Erythroblast (primary cell): ENCODE data around the gene SH3D21.

Experiments used
- GATA1 ChIP-seq: IDR thresholded peaks from 2 replicates; pipeline ENCODE4 v1.6.1; 2011; ENCODE audit warnings: low read depth, mild to moderate bottlenecking, control low read depth, low read length, moderate library complexity
- POLR2A ChIP-seq: IDR thresholded peaks from 2 replicates; pipeline ENCODE4 v1.6.1; 2011; ENCODE audit warnings: mild to moderate bottlenecking, low read length

DNA sequence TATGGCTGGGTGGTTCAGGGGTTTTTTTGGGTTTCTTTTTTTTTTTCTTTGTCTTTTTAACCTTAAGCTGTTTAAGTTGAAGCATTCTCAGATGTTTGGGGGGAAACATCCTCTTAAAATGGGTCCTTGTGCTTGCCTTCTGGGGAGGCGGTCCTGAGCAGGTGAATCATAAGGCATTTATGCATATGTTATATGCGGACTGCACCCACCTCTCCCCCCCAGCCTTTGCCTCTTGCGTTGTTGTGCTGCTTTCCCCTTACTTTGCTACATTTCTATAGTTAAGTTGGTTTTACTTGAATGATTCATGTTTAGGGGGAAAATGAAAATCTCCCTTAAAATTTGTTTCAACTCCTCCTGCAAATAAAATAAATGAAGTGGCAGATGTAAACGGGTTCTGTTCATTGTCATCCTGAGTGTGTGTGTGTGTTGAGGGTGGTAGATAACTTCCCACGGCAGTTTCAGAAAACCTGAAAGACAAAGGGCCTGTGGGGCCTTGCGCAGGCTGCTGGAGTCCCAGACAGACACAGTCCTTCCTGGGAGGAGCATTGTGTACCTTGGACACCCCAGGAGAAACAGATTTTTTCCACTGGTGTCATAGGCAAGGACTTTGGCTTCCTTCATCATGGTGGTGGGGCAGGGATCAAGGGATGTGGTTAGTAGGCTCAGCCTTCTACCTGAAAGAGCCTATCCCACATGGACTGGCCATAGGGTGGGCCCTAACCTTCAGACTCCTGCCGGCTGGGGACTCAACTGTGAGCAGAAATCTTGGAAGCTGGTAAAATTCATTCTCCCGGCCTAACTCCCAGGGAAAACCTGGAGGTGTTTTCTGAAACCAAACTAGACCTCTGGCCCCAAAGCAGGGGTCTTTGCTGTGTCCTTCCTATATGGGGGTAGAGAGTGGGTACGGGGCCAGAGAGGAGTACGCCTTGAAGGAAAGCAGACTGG, 926 bp upstream of the SH3D21 start:
- TF ChIP-seq POLR2A (no peak), GATA1 (no peak)
